GM12864 (cell line): Measurements from ENCODE around the gene JUN.

Source experiments
- DNase-seq: peaks from one replicate; pipeline ENCODE4 v3.0.0-alpha.2; 2011; ENCODE audit warnings: low read depth
- H3K4me3 ChIP-seq: 2 replicates; pipeline ENCODE4 v1.5.1; 2011; ENCODE audit warnings: mild to moderate bottlenecking, low read depth, low read length, control low read depth
- TF ChIP-seq, protein P1 (sequence below): IDR thresholded peaks from 2 replicates; pipeline ENCODE4 v1.5.1; 2011; ENCODE audit warnings: low read depth, mild to moderate bottlenecking, moderate library complexity, low read length, control low read depth, inconsistent platforms; ENCODE audit errors: missing control alignments

JUN gene

DNA sequence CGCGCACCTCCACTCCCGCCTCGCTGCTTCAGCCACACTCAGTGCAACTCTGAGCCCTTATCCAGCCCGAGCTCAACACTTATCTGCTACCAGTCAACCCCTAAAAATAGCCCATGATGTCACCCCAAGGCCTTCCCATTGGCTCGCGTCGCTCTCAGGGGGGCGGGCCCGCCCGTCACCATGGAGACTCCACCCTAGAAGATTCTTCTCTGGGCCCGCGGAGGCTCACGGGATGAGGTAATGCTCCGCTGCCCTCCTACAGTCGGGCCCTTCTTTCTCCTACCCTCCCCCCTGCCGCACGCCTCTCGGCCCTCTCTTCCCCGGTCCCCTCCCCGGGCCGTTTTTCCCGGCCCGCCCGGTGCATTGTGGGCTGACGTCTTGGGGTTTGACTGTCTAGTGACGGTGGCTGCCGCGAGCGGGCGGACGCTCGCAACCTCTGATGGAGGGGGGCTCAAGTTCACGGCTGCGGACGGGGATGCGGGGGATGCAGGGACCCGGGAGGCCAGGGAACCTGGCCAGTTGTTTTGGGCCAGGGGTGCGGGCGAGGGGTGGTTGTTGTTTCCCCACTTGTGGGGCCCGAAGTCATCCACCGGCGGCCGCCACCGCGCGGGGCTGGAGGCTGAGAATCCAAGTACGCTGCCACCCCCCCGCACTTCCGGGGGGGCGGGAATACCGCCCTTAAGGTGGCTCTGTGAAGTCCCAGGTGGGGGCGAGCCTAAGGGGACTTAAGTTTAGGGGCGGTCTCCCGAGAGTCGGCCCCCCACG, at the start of gene JUN:
JUN (minus strand) TSS at position 55 of the 765 bp plus-strand sequence. CDS start 977 bp downstream, outside the sequence.
- TF ChIP-seq, protein P1, sequence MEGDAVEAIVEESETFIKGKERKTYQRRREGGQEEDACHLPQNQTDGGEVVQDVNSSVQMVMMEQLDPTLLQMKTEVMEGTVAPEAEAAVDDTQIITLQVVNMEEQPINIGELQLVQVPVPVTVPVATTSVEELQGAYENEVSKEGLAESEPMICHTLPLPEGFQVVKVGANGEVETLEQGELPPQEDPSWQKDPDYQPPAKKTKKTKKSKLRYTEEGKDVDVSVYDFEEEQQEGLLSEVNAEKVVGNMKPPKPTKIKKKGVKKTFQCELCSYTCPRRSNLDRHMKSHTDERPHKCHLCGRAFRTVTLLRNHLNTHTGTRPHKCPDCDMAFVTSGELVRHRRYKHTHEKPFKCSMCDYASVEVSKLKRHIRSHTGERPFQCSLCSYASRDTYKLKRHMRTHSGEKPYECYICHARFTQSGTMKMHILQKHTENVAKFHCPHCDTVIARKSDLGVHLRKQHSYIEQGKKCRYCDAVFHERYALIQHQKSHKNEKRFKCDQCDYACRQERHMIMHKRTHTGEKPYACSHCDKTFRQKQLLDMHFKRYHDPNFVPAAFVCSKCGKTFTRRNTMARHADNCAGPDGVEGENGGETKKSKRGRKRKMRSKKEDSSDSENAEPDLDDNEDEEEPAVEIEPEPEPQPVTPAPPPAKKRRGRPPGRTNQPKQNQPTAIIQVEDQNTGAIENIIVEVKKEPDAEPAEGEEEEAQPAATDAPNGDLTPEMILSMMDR: no peak
- DNase-seq: peak; percentile 97
- H3K4me3 ChIP-seq: peak within 1 kb of the TSS; percentile 92

GRCh38 chr1:58833166-58833565, 49.3 kb upstream of the JUN start:
- TF ChIP-seq, protein P1: no peak
- no peak overlapping the region for H3K4me3 ChIP-seq
- no peak for DNase-seq

DNA sequence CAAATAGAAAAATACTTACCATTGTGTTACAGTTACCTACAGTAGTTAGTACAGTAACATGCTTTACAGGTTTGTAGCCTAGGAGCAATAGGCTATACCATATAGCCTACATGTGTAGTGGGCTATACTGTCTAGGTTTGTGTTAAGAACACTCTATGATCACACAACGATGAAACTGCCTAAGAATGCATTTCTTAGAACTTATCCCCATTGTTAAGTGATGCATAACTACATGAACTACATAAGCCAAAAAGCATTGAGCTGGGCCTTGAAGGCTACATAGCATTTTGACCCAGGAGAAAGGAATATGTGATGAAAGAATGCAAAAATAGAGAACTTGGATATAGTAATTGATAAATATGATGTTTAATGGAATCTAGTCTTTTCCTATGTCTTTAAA, 46.4 kb upstream of the JUN start:
- no peak overlapping the region for H3K4me3 ChIP-seq
- TF ChIP-seq, protein P1: no peak
- no peak for DNase-seq

DNA sequence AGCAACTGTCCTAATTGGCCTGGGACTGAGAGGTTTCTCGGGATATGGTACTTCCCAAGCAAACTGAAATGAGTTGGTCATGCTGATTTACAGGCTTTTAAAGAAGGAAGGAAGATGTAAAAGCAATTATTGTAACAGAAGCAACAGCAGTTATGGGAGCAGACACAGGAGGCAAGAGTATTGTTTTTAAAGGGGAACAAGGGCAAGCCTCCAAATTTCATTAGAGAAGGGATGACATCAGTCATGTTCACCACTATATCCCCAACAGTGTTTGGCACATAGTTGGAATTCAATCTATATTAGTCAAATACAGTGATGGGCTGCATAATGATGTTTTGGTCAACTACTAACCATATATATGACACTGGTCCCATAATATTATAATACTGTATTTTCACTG, 46.0 kb upstream of the JUN start:
- DNase-seq: no peak
- TF ChIP-seq, protein P1: no peak
- H3K4me3 ChIP-seq: no peak overlapping the region

DNA sequence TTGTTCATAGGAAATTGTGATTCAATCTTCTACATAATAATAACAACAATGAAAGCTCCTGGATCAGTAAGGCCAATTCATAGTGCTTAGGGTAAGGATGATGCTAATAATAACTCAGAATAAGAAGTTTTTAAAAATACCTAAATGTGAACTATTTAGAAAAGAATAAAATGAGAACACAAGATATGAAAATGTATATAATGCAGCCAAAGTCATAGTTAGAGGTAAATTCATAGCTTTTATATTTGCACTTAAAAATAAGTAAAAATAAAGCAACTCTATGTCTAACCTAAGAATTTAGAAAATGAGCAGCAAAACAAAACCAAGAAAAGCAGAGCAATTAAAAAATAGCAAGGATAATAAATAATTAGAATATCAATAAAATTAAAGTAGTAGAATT, 43.5 kb upstream of the JUN start:
- TF ChIP-seq, protein P1: no peak
- DNase-seq: no peak
- no peak overlapping the region for H3K4me3 ChIP-seq

GRCh38 chr1:58824753-58825389, 41.0 kb upstream of the JUN start:
- TF ChIP-seq, protein P1: no peak
- no peak overlapping the region for H3K4me3 ChIP-seq
- no peak for DNase-seq
